Kidney (tissue), 14 donors: ENCODE data around the gene CDH6. TPM values are rescaled to one million over a fixed set of nuclear protein-coding genes. Genes with fewer than 3 reads are reported as not detected.

Source experiments
- DNase-seq, 5 donors: peaks; one replicate each; pipeline ENCODE4 v3.0.0-alpha.2; 2013 to 2020
- FAIRE-seq: peaks from 2 replicates; lab custom pipeline; 2012; peaks lifted over from hg19 to GRCh38; lab: Jason Lieb, UNC
- H3K27ac ChIP-seq, 2 donors: one replicate each; pipeline ENCODE4 v1.7.0; 2013; ENCODE audit warnings: low read depth in 2 of 2, low read length in 2 of 2, inconsistent platforms in 1 of 2
- H3K27me3 ChIP-seq: one replicate; pipeline ENCODE4 v1.7.1; 2013; ENCODE audit warnings: low read length, inconsistent platforms; ENCODE audit not compliant: control insufficient read depth, insufficient read depth
- H3K36me3 ChIP-seq, 3 donors: one replicate each; pipeline versions ENCODE4 v1.7.0 to v1.7.1; 2013; ENCODE audit warnings: low read length in 3 of 3, control low read depth in 1 of 3, inconsistent platforms in 1 of 3; ENCODE audit not compliant: insufficient read depth in 3 of 3, control insufficient read depth in 2 of 3
- H3K4me1 ChIP-seq, 3 donors: one replicate each; pipeline versions ENCODE4 v1.7.0 to v1.7.1; 2013; ENCODE audit warnings: low read length in 3 of 3, inconsistent platforms in 1 of 3, low read depth in 1 of 3; ENCODE audit not compliant: control insufficient read depth in 2 of 3, insufficient read depth in 2 of 3
- H3K4me3 ChIP-seq, 3 donors: one replicate each; pipeline versions ENCODE4 v1.7.0 to v1.8.1; 2013; ENCODE audit warnings: low read length in 3 of 3, control low read depth in 1 of 3, inconsistent platforms in 1 of 3
- H3K9ac ChIP-seq, 3 donors: one replicate each; pipeline versions ENCODE4 v1.7.0 to v1.7.1; 2013; ENCODE audit warnings: low read length in 3 of 3, control low read depth in 1 of 3, inconsistent platforms in 1 of 3
- H3K9me3 ChIP-seq, 3 donors: one replicate each; pipeline versions ENCODE4 v1.7.0 to v1.7.1; 2013; ENCODE audit warnings: low read length in 3 of 3, control low read depth in 1 of 3, inconsistent platforms in 1 of 3; ENCODE audit not compliant: control insufficient read depth in 2 of 3, insufficient read depth in 1 of 3
- CTCF ChIP-seq: IDR thresholded peaks from 3 replicates; pipeline ENCODE4 v1.5.1; 2012; ENCODE audit warnings: mild to moderate bottlenecking, moderate library complexity, borderline replicate concordance; ENCODE audit not compliant: insufficient read depth; ENCODE audit errors: extremely low read depth
- intact Hi-C: fragments of 100-400 bp; cut with DNase I; formaldehyde crosslinking; loops from one replicate; pipeline ENCODE4 v1.11.1; 2022
- polyA plus RNA-seq: library from polyadenylated mRNA; stranded (reverse); fragments of 350-450 nt; fragmentation: Illumina TruSeq; extraction: RNeasy Lipid Tissue Mini Kit (QIAGEN cat#74804); gene quantifications from one replicate; pipeline ENCODE4 v1.2.3, GENCODE V29; 2014; ENCODE audit warnings: low read depth, low replicate concordance; ENCODE audit not compliant: insufficient read depth
- total RNA-seq: library from RNA; stranded (reverse); fragmentation: NEBNext Ultra II Directional; extraction: Animal tissue kit (Norgen Biotek cat#: 25700); gene quantifications from one replicate; pipeline ENCODE4 v1.2.1, GENCODE V29; 2021
- donor health status: control.
- donor health status: control.
- donor health status: control.
- donor health status: control.
- donor health status: control.
- donor health status: DM: yes; HTN: yes; CAD: no.
- donor health status: Normal renal cell carcinoma (clear cell type).

The CDH6 gene
- total and polyA plus RNA-seq, 2 donors from 2014 or later, result 21.8 to 196 TPM

- Histone ChIP-seq H3K27me3 (no peaks in the 10 kb centered on the region), H3K27ac (no peak overlapping the region), H3K4me3 (no peak overlapping the region), H3K9ac (no peak overlapping the region), H3K4me1 (peaks cover 4 to 5% (median 4%) of the 10 kb centered on the region in 3 donors), H3K36me3 (no peaks in the 10 kb centered on the region), H3K9me3 (no peaks in the 10 kb centered on the region)
- TF ChIP-seq CTCF, result no peak
- DNase-seq (no peak), FAIRE-seq (no peak)
- intact Hi-C loops, result no loop called here
These were observed 17.6 kb downstream of the CDH6 start for GRCh38 chr5:31211098-31211497.

GRCh38 chr5:31213257-31213656 lies 19.8 kb downstream of the CDH6 start:
- DNase-seq (no peak), FAIRE-seq (no peak)
- Histone ChIP-seq H3K9ac (no peak overlapping the region), H3K27ac (peak overlapping the region; percentile 23 to 65), H3K36me3 (no peaks in the 10 kb centered on the region), H3K4me3 (peak overlapping the region in 2 of 3 donors; percentile 35 to 36), H3K27me3 (no peaks in the 10 kb centered on the region), H3K4me1 (peaks cover 4 to 5% (median 4%) of the 10 kb centered on the region in 3 donors), H3K9me3 (no peaks in the 10 kb centered on the region)
- no peak for TF ChIP-seq CTCF
- intact Hi-C loops, result no loop called here

- Histone ChIP-seq H3K9me3 (no peaks in the 10 kb centered on the region), H3K4me3 (peak overlapping the region; percentile 13 to 36 (median 35)), H3K9ac (no peak overlapping the region), H3K27me3 (no peaks in the 10 kb centered on the region), H3K4me1 (peaks cover 3 to 5% (median 4%) of the 10 kb centered on the region in 3 donors), H3K36me3 (no peaks in the 10 kb centered on the region), H3K27ac (peak overlapping the region; percentile 23 to 65)
- peak in 4 of 5 donors; percentile 66 to 89 (median 79) for DNase-seq
- intact Hi-C loops, result no loop called here
- no peak for TF ChIP-seq CTCF
- FAIRE-seq, result no peak
These were observed 20.2 kb downstream of the CDH6 start for GRCh38 chr5:31213705-31214121.

GRCh38 chr5:31214229-31214628 lies 20.7 kb downstream of the CDH6 start:
- H3K27ac ChIP-seq, result peak overlapping the region in 1 of 2 donors; percentile 64
- no peak for TF ChIP-seq CTCF
- peaks cover 2 to 7% (median 5%) of the 10 kb centered on the region in 3 donors for H3K4me1 ChIP-seq
- no peaks in the 10 kb centered on the region for H3K36me3 ChIP-seq
- H3K27me3 ChIP-seq, result no peaks in the 10 kb centered on the region
- FAIRE-seq (no peak), DNase-seq (no peak)
- intact Hi-C loops, result no loop called here
- H3K9ac ChIP-seq, result no peak overlapping the region
- no peak overlapping the region for H3K4me3 ChIP-seq
- H3K9me3 ChIP-seq, result no peaks in the 10 kb centered on the region
